Kidney tubule cell (primary cell): ENCODE data around the gene NATD1.

Source experiments
- DNase-seq: peaks from one replicate; pipeline ENCODE4 v3.0.0-alpha.2; 2018; ENCODE audit warnings: low spot score

Gene NATD1

GRCh38 chr17:21252796-21253645 is at the start of gene NATD1:
TSS of gene NATD1 (minus strand) at chr17:21253410. CDS start at chr17:21253264, 146 bp downstream.
- DNase-seq: peak; percentile 83

DNA sequence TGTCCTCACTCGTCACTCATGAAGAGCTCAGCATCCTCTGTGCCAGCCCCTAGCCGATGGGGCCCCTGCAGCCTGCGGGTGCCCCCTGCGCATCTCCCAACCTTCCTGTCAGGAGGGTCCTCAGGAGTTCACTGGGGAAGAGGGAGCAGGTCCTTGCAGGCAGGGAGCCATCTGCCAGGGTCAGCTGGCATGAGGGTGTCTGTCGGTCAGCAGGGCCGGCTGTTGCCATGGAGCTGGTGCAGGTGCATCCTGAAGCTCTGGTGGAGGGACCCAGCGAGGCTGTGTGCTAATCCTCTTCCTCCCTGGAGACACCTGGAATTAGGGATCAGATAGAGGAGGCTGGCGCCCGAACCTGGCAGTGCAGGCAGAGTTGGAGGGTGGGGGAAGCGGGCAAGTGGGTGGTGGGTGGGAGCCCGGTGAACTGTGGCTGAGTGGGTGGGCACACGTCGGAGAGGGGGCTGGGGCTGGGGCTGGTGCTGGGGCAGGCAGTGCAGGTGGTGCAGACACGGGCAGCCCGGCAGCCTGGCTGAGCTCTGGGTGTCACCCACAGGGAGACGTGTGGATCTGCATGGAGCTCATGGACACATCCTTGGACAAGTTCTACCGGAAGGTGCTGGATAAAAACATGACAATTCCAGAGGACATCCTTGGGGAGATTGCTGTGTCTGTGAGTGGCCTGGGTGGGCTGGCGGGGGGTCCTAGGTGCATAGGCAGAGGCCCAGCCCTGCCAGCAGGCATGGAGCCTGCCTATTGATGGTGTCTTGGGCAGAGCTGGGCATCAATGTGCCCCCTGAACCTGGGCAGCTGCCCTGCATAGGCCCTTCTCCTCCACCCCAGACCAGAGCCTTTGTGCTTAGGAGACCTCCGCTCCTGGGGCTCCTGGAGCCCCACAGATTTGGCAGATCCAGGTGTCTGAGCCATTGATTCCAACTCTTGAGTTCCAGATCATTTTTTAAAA is 48.7 kb upstream of the NATD1 start:
- no peak for DNase-seq

- DNase-seq: no peak
These were observed 47.7 kb upstream of the NATD1 start for GRCh38 chr17:21300601-21301571.

DNA sequence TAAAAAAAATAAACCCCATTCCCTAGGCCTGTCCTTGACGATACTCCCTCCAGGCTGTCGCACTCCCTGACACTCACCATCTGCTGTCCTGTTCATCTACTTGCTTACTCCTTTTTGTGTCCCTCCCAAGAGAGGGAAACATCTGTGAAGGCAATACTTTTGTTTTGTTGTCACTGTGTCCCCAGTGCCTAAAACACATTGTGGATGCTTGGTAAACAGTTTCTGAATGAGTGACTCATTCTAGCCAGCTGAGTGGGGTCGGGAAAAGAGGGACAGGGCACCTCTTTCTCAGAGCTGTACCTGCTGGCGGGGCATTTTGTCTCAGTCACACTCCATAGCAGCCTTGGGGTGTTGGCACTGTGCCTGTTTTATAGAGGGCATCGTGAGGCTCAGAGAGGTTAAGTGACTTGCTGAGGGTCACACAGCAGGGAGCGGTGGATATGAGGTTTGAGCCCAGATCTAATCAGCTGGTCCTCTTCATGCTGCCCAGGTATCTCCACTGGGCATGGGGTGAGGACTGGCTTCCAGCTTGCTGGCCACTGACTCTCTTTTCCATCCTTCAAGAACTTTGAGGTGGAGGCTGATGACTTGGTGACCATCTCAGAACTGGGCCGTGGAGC is 46.9 kb upstream of the NATD1 start:
- DNase-seq: no peak

- no peak for DNase-seq
These were observed 45.8 kb upstream of the NATD1 start for GRCh38 chr17:21298983-21299519.

DNA sequence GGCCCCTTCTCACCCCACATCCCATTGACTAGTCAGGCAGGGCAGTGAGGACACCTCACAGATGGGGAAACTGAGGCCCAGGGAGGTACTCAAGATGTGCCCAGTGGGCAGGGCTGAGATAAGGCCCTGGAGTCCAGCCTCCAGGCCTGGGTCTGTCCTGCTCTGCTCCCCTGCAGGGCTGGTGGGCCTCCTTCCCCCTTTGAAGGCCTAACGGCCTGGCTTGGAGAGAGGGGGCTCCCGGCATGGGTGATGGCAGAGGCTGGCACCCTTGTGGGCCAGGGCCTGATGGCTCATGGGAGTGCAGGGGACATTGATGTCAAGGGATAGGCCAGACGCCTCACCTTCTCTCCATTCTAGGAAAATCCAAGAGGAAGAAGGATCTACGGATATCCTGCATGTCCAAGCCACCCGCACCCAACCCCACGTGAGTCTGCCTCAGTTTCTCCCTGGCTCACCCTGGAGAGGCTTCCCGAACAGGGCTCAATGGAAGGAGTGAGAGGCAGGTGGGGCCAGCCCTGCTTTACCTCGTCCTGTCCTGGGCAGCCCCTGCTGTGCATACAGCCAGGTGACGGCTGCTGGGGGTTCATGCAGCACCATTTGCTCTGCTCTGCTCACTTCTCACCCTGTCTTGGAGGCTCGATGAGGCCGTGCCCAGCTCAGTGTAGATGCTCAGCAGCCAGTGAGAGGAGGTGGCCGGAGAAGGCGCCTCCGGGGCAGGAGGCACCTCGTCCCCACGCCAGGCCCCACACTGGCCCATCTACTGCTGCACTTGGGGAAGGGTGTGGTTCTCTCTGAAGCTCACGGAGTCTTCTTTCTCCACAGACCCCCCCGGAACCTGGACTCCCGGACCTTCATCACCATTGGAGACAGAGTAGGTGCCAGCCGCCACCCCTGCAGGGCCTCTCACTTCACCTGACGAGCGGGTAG is 45.1 kb upstream of the NATD1 start:
- DNase-seq: no peak

DNA sequence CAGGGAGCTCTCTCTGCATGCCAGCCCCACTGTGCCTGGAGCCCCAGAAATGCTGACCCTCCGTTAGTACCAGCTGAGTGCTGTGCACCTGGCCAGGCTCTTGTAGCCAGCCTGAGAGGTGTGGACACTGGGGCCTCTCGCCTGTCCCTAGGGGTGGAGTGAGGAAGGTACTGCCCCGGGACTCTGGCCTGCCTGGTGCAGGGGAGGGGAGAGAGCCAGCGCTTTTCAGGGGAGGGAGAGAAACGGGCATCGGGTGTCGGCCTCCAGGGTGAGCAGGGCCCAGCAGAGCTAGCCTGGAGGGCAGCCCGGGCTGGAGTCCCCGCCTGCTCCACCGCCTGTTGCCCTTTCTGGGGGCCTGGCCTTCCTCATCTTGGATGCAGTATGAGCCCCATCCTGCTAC is 44.4 kb upstream of the NATD1 start:
- DNase-seq: no peak

DNA sequence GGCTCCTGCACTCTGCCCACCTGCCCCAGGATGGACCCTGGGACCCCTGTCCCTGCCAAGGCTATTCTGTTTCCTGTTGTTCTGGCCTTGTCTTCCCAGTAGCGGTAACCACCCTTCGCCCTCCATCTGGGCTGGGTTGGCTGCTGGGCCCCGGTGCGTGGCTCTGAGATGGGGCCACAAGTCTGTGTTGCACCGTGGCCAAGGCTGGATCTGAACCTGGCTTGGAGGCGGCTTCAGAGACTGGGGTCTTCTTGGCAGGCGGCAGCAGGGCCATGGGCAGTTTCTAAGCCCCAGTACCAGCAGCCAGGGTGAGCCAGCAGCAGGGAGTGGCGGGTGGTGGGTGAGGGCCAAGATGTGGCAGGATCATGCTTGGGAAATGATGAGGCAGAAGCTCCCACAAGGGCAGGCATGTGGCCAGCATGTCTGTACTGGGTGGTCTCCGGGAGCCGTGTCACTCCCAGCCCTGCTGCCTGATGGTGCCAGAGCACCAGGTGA is 43.9 kb upstream of the NATD1 start:
- no peak for DNase-seq

DNA sequence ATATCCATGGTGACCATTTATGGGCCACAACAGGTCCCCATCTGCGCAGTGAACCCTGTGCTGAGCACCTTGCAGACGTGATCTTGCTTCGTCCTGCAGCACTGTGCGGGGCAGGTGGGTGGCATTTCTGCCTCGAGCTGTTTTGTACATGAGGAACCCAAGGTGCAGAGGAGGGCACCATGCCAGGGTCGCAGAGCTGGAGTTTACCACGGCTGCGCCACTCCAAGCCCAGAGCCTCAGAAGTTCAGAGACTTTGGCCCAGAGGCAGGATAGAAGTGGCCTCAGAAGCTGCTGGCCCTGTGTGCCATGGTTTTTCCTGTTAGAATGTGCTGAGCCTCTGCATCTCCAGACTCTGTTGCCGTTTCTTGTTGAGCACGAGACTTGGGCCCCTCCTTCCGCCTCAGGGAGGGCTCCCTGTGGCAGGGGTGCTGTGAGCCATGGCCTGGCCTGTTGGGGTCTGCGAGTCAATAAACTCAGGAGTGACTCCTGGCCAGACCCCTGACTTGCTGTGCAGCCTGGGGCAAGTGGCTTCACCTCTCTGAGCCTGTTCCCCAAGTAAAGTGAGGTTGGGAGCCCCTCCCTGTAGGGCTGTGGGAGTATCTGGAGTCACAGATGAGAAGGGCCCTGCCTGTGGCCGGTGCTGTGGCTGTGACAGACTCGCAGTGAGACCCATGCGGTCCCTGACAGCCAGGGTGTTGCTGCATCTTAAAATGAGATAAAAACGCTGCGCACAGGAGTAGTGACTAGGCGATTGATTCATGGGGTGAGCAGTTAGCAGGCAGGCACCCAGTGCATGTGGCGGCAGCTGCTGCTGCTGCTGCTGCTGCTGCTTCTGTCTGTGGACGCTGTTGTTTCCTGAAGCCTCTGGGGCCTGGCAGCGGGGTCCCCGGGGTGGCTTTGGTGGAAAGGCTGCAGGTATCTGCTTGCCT is 43.2 kb upstream of the NATD1 start:
- no peak for DNase-seq

DNA sequence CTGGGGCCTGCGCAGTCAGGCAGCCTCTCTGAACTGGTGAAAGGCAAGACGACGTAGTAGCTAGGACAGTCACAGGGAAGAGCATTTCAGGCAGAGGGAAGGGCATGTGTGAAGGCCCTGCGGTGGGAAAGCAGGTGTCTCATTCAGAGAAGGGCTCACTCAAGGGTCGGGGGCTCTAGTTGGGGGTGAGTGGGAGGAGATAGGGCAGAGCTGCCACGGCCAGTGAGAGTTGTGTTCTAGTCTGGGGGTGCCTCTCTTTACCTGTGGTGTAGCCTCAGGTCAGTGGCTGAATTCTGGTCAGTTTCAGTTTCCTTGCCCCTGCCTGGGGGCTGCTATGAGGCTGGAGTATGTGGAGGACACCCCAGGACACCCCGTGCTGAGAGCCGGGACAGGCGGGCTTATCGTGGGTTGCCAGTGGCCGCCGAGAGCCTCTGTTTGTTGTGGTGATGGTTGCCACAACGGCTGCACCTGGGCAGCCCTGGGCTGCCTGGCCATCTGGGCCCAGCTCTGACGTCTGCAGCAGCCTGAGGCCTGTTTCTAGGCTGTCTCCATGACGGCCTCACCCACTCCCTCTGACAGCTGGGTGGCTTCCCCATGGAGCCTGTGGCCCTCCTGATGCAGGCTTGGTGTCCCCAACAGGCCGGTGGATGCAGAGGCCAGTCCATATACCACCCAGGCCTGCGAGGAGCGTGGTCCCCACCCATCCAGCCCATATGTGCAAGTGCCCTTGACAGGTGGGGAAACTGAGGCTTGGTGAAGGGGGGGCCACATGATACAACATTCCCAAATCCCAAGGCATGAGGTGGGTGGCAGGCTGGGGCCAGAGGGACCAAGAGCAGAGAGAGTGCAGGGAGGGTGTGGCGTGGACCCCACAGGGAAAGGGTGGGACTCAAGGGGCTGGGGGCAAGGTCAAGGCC is 42.1 kb upstream of the NATD1 start:
- DNase-seq: peak; percentile 36

DNA sequence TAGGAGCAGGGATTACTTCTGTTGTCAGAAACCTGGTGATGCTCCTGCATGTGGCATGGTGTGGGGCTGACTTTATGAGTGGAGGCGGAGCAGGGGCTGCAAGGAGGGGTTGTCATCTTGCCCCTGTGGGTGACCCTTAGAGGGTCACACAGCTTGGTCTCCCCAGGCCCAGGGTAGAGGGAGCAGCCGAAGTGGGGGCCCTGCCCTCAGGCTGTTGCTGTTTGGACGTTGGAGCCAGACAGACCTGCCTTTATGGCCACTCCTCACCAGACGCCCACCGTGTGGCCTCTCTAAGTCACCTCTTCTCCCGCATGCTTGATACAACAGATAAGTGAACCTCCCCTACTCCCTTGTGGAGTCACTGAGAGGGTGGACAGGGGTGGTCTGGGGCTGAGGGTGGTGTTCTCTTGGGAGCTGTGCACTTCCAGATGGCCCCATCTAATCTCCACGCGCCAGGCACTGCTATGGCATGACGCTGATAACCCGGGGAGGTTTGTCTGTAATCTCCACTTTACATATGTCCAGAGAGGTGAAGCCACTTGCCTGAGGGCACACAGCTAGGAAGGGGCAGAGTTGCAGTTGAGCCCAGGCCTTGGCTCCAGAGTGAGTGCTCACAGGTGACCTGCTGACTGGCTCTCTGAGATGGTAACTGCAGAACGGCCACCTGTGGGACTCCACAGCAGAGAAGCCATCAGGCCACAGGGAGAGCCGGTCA is 41.3 kb upstream of the NATD1 start:
- DNase-seq: no peak

GRCh38 chr17:21293831-21294210 is 40.6 kb upstream of the NATD1 start:
- DNase-seq: no peak

DNA sequence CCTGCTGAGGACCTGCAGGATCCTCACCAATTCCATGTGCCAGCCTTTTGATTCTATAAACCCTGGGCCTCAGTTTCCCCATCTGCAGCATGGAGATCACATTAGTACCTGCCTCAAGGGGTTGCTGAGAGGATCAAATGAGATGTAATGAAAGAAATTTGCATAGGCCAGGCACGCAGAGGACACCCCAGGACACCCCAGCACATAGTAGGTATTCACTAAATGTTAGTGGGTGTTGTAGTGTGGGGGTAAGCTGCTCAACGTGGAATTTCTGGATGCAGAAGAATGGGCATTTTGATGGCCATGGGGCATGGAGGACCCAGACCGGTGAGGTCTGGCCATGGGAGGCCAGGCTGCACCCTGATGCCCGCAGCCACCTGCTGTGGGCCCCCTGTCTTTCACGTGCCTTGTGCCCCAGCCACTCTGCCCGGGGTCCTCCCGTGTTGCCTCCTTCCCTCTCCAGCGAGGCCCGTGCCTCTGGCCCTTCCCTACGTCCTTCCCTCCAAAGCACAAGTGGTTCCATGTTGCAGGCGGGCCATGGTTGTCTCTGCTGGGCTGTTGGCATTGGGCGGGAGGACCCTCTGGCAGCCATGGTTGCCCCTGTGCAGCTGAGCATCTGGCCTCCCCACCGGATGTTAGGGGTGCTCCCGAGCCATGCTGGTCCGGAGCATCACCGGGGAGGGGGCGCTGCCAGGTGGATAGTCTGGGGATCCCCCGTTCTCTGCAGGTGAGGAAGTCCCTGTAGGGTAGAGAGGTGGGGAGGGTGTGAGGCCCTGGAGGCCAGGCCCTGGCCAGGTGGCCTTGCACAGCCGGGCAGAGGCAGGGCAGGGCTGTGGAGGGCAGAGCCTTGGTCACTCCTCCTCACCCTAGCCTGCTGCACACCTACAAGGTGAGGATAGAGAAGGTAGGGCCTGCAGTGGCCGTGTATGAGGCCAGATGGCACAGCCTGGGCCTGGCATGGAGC is 39.9 kb upstream of the NATD1 start:
- no peak for DNase-seq

GRCh38 chr17:21291862-21292261 is 38.7 kb upstream of the NATD1 start:
- DNase-seq: no peak

- DNase-seq: no peak
These were observed 38.1 kb upstream of the NATD1 start for GRCh38 chr17:21291357-21291756.
